ENCODE data around the gene MYO16.
A peak's percentile ranks its signal among the peaks of the same experiment; 100 is the strongest.
"Not testable (repeated sequence)": the region's sequence is repeated elsewhere in the genome, so short reads cannot be mapped to it uniquely, and the experiment has no call there.

Gene MYO16

DNA sequence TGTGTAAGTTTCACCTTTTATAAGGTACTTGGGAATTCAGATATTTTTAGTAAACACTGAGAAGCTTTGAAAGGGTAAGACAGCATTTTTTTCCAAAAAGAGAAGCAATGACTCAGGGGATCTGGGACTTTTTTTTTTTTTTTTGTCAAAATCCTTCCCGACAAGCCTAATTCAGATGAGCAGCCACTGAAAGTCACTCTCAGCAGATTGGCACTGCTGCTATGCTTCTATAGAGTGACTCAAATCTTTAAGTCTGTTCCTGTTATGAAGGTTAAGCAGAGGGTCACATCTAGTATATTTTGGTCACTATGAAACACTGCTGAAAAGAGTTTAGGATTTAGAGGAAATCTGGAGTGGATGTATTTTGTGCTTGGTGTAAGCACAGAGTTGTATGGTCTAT lies 571.1 kb downstream of the MYO16 start:
- no peak for DNase-seq (ENCODE audit: low spot score)

DNA sequence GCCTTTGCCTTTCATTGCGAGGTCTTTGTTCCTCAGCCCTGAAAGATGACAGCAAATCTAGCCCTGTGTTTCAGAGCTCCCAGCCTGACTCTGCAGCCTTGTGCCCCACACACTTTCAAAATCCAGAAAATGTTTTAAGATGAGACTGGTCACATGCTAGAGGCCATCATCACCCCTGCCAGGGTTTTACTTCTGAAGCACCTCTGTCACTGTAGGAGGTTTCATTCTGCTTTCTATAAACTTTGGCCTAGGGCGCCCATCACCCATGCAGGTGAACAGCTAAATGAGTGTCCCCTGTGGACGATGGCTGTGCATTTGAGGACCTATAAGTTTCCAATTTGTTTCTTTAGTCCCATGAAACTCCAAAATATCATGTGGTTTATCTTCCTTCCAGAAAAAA lies 574.2 kb downstream of the MYO16 start:
- DNase-seq (ENCODE audit: low spot score), result no peak

DNA sequence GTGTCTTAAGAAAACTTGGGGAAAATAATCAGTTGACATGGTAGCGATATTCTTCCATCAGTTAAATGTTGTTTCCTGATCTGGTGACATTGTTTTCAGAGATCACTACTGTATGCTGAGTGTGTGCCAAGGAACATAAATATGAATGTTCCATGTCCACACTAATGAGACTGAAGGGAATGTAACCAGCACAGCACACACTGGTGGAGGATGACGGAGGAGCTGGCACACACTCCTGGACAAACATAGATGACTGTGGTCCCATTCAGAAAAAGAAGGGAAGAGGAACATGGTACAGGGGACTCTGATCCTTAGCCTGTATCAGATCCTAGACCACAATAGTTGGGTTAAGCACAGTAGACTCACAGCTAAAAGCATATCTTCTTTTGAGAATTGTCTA lies 574.8 kb downstream of the MYO16 start:
- DNase-seq (ENCODE audit: low spot score), result no peak

DNA sequence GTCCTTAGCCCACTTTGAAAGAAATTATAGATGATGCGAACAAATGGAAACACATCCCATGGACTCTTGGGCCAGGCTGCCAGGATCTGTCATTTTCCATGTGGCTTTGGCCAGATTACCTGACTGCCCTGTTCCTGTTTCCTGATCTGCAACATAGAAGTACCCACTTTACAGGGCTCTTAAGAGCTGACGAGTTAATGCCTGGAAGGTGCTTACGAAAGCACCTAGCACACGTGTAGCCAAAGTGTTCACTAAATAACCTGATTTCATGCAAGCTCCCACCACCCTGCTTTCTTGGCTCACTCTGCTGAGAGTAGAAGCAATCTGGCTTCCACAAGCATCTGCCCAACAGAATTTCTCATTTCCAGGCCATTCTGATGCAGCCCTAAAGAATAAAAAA lies 575.2 kb downstream of the MYO16 start:
- no peak for DNase-seq (ENCODE audit: low spot score)

DNA sequence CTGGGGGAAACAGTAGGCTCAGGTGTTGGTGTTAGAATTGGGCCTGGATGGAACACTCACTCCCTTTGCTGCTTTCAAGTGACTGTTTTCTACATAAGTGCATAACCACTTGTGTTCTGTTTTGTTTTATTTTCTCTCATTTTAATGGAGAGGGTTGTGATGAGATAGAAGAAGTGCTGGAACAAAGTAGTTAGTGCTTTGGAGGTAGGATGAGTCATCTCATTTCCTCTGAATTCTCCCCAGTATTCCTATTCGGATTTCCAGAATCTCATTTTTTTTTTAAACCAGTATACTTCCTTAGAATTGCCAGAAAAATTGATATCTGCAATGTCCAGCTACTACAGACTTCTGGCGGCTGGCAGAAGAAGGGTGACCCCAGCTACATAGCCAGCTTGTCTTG lies 575.9 kb downstream of the MYO16 start:
- DNase-seq (ENCODE audit: low spot score), result no peak

DNA sequence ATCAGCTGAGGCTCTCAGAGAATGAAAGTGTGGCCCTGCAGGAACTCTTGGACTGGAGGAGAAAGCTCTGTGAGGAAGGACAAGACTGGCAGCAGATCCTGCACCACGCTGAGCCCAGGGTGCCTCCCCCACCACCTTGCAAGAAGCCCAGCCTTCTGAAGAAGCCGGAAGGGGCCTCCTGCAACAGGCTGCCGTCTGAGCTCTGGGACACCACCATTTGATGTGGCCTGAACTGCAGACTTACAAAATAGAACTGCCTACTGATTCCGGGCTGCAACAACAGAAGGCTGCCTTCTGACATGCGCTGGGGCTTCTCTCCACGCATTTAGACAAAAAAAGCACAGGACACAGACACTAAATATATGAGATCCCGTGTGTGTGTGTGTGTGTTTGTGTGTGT lies 577.2 kb downstream of the MYO16 start:
- DNase-seq (ENCODE audit: low spot score), result no peak

DNA sequence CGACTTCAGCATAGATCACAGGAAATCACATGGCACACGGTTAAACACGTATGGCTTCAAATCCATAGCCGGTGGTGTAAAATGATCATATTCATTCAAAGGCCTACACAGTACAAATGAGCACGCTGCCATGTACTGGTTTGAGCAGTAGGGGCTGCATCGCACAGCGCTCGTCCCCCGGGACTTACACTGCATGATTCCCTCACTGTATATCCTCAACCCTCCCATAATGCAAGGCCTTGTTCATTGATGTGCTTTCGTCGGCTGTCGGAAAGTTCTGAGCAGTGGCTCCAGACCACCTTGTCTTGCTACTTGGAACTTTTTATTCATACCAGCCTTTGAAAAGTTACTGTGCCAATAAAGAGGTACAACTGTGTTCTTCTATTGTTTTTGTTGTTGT lies 578.2 kb downstream of the MYO16 start:
- DNase-seq (ENCODE audit: low spot score), result no peak

DNA sequence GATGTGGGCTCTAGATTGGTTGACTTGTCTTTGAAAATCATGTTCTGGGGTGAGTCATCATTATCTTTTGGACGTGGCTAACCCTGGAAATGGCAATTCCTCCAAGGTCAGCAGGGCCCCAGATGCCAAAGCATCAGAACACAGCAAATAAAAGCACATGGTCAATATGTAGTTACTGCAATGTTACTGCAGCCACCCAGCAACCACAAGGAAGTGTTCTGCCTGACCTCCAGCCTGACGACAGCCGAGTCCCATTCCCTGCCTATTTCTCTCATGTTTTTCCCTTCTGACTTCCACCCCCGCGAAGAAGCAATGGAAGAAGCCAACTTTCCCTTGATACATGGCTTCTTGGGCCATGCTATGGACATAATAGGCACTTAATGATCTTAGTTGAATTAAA lies 579.1 kb downstream of the MYO16 start:
- no peak for DNase-seq (ENCODE audit: low spot score)

DNA sequence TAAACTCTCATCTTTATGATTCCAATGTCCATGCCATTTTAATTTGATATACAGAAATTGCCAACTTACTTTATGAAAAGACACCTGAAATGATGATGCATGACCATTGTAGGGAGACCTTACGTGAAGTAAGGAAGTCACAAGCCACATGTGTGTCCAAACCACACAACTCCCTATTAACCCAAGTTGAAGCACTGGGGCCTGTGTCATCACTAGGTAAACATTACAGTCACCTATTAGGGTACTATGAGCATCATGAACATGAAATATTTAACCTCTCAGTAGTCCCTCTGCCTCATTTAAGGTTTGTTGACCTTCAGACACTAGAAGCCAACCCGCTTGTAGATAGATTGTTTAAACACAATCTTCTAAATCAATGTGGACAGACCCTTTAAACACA lies 580.1 kb downstream of the MYO16 start:
- peak; percentile 11 for DNase-seq (ENCODE audit: low spot score)

DNA sequence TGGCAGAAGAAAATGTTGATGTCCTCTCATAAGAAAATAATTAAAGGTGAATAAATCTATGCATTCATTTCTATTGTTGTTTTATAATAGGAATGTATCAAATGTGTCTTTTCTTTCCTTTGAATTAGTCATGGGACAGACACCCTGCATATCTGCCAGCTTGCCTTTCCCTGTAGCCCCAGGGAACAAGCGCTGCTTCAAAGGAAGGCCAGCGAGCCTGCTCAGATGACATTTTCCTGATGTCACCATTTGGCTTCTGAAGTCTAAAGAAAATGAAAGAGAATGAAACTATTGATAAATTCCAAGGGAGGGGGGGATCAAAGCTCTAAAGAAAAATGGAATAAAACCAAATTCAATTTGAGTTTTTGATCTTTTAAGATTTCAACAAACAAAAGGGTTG lies 582.2 kb downstream of the MYO16 start:
- peak; percentile 60 for DNase-seq (ENCODE audit: low spot score)

DNA sequence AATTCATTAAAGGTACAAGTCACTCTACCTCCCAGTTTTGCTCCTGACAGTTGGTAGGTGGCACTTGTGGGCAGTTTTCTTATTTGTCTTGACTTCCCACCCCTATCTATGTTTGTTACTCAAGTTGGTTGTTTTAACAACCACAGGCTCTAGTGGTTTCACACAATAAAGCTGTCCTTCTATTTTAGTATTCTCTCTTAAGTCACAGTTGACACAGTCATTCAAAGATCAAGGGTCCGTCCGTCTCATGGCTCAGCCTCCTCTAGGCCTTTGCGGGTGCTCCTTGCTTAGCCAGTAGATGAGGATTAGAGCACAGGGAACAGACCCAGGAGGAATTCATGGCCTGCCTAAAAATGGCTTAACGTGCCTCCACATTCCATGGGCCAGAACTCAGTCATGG lies 583.2 kb downstream of the MYO16 start:
- DNase-seq (ENCODE audit: low spot score), result peak; percentile 4

DNA sequence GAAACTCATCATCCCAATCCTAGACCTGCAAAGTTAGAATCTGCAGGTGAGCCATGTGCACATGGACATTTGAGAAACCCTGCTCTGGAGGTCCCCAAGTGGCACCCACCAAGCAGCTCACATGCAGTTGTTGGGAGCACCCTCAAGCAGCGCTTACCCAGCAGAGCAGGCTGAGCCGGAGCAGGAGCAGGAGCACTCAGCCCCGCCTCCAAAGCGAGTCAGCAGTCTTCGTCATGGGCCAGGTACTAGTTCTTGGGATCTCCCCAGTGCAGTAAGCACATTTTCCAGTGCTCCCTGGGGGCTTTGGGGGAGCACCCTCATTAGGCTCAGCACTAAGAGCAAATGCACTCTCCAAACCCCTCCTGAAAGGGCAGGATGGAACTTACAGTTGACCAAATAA lies 584.3 kb downstream of the MYO16 start:
- no peak for DNase-seq (ENCODE audit: low spot score)

DNA sequence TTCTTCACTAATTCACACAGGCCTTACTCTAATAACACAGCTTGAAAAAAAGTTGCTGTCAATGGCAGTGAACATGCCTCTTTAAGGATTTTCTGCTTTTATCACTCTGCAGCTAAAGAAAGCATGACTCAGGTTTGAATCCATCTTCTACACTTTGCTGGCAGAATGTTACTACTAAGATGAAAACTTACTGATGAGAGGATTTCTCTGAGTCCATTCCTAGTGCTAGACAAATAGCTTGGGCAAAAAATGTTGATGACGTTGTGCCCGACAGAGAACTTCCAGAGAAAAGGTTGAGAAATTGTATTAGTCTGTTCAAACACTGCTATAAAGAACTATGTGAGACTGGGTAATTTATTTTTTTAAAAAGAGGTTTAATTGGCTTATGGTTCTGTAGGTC lies 585.0 kb downstream of the MYO16 start:
- no peak for DNase-seq (ENCODE audit: low spot score)

DNA sequence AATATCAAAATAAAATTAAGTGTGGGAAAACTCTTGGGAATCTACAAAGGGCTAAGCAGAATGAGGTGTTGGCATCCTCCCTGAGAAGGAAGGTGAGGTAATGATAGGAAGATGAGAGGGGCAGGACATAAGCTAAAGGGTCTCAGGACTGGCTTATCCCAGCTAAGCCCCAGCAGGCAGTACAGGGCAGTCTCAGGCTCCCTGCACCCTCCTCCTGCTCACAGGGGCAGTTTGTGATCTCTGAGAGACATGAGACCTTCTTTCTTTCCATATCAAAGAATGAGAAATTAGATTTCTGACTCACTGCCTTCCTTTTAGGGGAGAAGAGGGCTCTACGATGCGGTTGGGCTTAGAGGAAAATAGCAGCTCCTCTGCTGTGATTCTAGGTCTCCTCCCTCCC lies 586.0 kb downstream of the MYO16 start:
- no peak for DNase-seq (ENCODE audit: low spot score)

DNA sequence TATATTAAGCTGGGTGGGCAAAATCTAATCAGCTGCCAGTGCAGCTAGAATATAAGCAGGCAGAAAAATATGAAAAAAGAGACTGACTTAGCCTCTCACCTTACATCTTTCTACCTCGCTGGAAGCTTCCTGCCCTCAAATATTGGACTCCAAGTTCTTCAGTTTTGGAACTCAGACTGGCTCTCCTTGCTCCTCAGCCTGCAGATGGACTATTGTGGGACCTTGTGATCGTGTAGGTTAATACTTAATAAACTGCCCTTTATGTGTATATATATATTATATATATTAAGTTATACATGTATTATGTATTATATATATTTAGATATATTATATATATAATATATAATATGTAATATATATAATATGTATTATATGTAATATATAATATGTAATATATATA lies 588.1 kb downstream of the MYO16 start:
- not testable (repeated sequence) for DNase-seq (ENCODE audit: low spot score)

DNA sequence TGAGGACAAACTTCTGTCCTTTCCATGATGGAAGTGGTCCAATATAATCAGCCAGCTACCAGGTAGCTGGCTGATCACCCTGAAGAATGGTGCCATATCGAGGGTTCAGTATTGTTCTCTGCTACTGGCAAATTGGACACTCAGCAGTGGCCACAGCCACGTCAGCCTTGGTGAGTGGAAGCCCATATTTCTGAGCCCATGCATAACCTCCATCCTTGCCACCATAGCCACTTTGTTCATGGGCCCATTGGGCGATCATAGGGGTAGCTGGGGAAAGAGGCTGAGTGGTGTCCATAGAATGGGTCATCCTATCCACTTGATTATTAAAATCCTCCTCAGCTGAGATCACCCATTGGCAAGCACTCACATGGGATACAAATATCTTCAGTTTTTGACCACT lies 591.2 kb downstream of the MYO16 start:
- DNase-seq (ENCODE audit: low spot score), result no peak

DNA sequence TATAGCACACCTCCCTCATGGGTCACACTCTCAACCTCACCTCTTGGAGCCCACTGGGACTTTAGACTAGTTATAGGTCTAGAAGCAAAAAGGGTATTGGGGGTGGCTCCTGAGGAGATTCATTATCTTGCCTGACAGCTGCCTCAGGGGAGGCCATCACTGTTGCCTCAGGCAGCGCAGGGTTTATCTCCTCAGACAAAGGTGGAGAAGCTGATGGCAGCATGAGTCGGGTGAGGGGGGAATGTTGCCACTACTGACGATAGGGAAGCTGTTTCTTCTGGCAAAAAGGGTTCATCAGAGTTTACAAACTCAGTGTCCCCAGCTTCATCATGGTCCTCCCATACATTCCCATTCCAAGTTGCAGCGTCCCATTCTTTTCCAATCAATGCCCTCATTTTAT lies 594.6 kb downstream of the MYO16 start:
- no peak for DNase-seq (ENCODE audit: low spot score)

DNA sequence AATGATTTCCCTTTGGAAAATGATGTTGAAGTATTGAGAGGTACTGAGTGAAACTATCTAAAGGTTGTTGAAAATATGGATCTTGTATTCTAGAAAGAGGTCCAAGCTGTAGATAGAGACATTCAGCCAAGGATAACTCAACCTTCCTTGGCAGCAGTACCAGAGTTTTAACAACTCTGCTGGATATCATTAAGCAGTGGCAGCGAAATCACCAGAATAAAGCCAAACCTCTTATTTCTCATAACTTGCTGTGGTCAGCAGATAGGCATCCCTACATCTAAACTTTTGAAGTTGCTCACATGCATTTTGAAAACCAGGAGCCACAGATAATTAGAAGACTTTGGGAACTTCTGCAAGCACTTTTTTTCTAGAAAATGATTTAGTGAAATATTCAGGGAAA lies 597.2 kb downstream of the MYO16 start:
- DNase-seq (ENCODE audit: low spot score), result no peak

DNA sequence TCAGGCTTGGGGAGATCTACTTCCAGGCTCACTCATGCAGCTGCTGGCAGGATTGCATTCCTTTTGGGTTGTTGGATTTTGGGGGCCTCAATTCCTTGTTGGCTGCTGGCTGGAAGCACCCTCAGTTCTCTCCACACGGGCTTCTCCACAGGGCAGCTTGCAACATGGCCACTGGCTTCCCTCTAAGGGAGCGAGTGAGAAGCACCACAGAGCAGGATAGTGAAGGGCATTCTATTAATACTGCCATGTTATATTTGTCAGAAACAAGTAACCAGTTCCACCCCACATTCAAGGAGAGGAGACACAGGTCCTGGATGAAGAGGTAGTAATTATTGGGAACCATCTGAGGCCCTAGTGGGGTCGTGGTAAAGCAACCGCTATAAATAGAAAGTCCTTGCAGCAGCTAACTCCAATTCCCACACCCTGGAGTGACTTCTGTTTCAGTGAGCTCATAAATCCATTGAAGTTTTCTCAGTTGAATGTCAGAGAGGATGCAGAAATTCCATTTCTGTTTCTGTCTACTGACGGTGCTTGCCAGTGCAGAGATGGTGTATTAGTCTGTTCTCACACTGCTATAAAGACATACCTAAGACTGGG lies 598.0 kb downstream of the MYO16 start:
- DNase-seq (ENCODE audit: low spot score), result no peak

DNA sequence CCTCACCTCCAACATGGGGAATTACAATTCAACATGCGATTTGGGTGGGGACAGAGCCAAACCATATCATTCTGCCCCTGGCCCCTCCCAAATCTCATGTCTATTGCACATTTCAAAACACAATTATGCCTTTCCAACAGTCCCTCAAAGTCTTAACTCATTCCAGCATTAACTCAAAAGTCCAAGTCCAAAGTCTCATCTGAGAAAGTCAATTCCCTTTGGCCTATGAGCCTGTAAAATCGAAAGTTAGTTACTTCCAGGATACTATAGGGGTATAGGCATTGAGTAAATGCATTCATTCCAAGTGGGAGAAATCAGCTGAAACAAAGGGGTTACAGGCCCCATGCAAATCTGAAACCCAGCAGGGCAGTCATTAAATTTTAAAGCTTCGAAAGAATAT lies 598.8 kb downstream of the MYO16 start:
- DNase-seq (ENCODE audit: low spot score), result no peak

DNA sequence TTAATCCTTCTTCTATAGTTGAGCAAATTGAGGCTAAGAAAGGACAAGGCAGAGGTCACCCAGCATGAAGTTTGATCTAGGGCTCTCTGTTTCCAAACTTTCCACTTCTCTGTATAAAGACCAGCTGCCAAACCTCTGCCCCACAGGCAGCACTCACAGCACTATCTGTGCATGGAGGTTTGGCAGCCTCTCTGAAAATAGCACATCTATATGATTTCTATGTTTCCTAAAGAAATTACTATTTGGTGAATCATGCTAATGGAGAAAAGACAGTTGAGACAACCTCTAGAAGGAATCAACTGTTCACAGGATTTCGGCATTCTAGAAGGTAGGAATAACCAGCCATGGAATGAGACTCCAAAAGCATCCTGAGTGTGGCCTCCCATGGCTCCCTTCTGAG lies 602.5 kb downstream of the MYO16 start:
- no peak for DNase-seq (ENCODE audit: low spot score)

DNA sequence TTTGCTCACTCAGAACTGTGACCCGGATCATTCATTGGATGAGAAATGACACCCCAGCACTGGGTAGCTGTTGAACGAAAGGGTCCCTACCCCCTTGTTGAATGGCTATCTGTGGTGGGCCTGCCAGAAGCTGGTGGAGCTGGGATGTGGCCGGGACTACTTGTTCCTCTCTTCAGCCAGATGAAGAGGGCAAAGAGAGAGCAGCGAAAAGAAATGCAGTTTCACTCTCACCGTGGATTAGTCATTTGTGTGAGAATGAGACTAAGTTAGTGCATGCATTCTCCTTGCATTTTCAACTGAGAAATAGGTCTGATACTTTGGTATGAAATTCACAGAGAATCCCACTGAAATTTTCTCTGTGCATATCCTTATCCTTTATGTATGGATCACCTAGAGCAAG lies 603.9 kb downstream of the MYO16 start:
- DNase-seq (ENCODE audit: low spot score), result no peak

DNA sequence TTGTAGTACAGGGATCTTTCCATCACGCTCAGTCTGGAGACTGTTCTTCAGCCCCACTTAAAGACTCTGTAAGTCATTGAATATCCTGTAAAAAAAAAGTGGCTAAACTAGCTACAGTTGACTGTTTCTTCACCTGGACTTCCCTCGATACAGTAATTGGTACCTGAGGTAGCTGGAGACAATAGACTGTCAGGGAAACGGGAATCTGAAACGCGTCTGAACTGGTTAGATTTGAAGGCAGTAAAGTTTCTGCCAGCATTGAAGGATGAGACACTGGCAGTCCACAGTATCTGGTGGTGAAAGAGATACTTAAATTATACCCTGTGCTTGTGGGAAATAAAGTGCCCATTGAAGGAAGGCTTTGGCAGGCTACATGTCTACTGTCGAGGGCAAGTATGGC lies 606.5 kb downstream of the MYO16 start:
- no peak for DNase-seq (ENCODE audit: low spot score)

DNA sequence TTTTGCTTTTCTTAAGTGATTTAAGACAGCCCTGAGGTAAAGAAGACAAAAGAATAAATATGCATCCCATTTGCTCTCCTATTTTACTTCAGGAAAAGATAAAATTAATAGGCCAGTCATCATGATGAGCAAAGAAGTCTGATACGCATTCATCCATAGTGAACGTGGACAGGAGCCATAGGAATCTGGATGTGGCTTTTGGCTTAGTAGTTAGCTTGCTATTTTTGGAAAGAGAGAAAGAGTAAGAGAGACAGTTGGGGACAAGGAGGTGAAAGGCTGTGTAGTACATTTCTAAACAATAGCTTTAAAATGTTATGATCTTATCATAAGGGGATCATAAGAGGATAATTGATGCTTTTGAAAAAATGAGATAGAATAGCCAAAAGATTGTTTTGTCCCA lies 611.7 kb downstream of the MYO16 start:
- no peak for DNase-seq (ENCODE audit: low spot score)
